ENCODE measurements around the gene SPDL1. TPM values are rescaled to one million over a fixed set of nuclear protein-coding genes. Genes with fewer than 3 reads are reported as not detected.

SPDL1 gene
- total RNA-seq, 3 donors from 2014 or later, result 8.3 to 9.8 (median 8.8) TPM

DNA sequence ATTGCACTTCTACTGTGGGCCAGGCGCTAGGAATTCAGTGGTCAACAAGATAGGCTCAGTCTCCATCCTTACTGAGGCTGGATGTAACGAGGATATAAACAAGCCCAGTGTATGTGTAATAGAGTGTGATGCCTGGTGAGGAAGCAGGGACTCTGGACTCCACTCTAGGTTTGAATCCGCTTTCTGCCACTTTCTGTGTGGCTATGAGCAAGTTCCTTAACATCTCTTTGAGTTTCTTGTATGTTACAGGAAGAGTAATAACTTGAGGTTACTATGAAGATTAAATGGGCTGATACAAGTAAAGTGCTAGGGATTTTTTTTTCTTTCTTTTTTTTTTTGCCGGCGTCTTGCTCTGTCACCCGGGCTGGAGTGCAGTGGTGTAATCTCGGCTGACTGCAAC is 65.9 kb downstream of the SPDL1 start:
- H3K27ac ChIP-seq, result no peak overlapping the region
- DNase-seq (ENCODE audit: low spot score in 2 of 2), result no peak
- peaks cover 0 to 12% of the 10 kb centered on the region in 2 donors for H3K4me1 ChIP-seq
- no peaks in the 10 kb centered on the region for H3K36me3 ChIP-seq
- TF ChIP-seq, protein P1, sequence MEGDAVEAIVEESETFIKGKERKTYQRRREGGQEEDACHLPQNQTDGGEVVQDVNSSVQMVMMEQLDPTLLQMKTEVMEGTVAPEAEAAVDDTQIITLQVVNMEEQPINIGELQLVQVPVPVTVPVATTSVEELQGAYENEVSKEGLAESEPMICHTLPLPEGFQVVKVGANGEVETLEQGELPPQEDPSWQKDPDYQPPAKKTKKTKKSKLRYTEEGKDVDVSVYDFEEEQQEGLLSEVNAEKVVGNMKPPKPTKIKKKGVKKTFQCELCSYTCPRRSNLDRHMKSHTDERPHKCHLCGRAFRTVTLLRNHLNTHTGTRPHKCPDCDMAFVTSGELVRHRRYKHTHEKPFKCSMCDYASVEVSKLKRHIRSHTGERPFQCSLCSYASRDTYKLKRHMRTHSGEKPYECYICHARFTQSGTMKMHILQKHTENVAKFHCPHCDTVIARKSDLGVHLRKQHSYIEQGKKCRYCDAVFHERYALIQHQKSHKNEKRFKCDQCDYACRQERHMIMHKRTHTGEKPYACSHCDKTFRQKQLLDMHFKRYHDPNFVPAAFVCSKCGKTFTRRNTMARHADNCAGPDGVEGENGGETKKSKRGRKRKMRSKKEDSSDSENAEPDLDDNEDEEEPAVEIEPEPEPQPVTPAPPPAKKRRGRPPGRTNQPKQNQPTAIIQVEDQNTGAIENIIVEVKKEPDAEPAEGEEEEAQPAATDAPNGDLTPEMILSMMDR (IDR thresholded peaks at IDR 0.05), result no peak
- TF ChIP-seq POLR2AphosphoS5 (IDR thresholded peaks at IDR 0.05), result no peak
- no peak for TF ChIP-seq POLR2A (IDR thresholded peaks at IDR 0.05)
- H3K9me3 ChIP-seq, result no peaks in the 10 kb centered on the region
- H3K27me3 ChIP-seq, result no peaks in the 10 kb centered on the region
- no peak overlapping the region for H3K4me3 ChIP-seq
- intact Hi-C loops (cut with DNase I; ENCODE audit: low total_unique reads), result no loop called here

DNA sequence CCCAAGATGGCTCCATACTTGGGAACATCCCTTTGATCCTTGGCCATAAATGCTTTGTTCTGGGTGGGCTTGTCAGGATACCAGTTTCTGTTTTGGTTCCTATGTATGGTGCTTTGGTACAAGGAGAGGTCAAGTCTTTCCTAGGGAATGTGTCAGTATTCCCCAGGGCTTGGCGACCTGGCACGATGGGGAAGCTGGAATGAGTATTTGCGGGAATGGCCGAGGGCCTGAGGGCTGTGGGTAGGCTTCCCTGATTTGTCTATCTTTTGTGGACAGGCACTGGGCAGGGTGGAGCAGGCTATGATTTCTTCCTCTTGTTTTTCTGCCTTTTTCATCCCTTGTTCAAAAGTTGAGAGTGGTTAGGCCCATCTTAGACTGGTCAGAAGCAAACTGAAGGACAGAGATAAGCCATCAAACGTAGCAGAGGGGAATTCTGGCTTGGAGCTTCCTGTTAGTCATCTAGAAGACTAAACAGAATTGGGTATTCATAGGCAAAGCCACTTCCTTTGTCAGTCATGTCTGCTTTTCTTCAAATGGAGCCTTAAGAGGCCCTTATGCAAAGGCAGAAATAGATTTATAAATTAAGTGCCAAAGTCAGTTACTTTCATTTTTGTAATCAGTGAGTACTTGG is 67.2 kb downstream of the SPDL1 start:
- H3K27me3 ChIP-seq, result no peaks in the 10 kb centered on the region
- no peaks in the 10 kb centered on the region for H3K9me3 ChIP-seq
- TF ChIP-seq POLR2AphosphoS5 (IDR thresholded peaks at IDR 0.05) (no peak), POLR2A (IDR thresholded peaks at IDR 0.05) (no peak)
- TF ChIP-seq, protein P1 (IDR thresholded peaks at IDR 0.05), result no peak
- H3K4me1 ChIP-seq, result peaks cover 0 to 12% of the 10 kb centered on the region in 2 donors
- no peak for DNase-seq (ENCODE audit: low spot score in 2 of 2)
- intact Hi-C loops (cut with DNase I; ENCODE audit: low total_unique reads), result no loop called here
- H3K27ac ChIP-seq, result no peak overlapping the region
- H3K36me3 ChIP-seq, result no peaks in the 10 kb centered on the region
- no peak overlapping the region for H3K4me3 ChIP-seq

- DNase-seq (ENCODE audit: low spot score in 2 of 2), result no peak
- Histone ChIP-seq H3K9me3 (no peaks in the 10 kb centered on the region), H3K4me1 (peaks cover 0 to 12% of the 10 kb centered on the region in 2 donors), H3K27ac (no peak overlapping the region), H3K4me3 (no peak overlapping the region), H3K27me3 (no peaks in the 10 kb centered on the region), H3K36me3 (no peaks in the 10 kb centered on the region)
- TF ChIP-seq POLR2AphosphoS5 (IDR thresholded peaks at IDR 0.05), result no peak
- TF ChIP-seq, protein P1 (IDR thresholded peaks at IDR 0.05), result no peak
- no peak for TF ChIP-seq POLR2A (IDR thresholded peaks at IDR 0.05)
- intact Hi-C loops (cut with DNase I; ENCODE audit: low total_unique reads), result no loop called here
These were observed 68.0 kb downstream of the SPDL1 start for GRCh38 chr5:169651526-169651925.

DNA sequence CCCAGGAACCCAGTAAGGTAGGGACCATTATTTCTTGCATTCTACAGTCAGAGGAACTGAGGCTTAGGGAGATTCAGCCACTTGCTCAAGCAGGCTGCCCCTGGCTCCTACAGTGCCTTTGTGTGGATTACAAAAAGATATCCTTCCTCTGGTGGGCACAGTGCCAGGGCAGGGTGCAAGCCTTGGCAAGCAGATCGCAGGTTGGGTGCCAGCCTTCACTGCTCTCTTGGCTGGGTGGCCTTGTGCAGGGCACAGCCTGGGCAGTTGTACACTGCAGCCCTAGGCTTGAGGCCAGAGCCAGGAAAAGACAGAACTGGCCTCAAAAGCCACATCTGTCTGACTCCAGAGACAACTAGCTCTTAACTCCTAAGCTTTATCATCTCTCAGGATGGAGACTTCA is 68.5 kb downstream of the SPDL1 start:
- no peaks in the 10 kb centered on the region for H3K36me3 ChIP-seq
- no peak overlapping the region for H3K27ac ChIP-seq
- no peak overlapping the region for H3K4me3 ChIP-seq
- no peaks in the 10 kb centered on the region for H3K9me3 ChIP-seq
- no peak for TF ChIP-seq POLR2A (IDR thresholded peaks at IDR 0.05)
- no peak for TF ChIP-seq POLR2AphosphoS5 (IDR thresholded peaks at IDR 0.05)
- TF ChIP-seq, protein P1 (IDR thresholded peaks at IDR 0.05), result no peak
- intact Hi-C loops (cut with DNase I; ENCODE audit: low total_unique reads), result no loop called here
- DNase-seq (ENCODE audit: low spot score in 2 of 2), result no peak
- H3K4me1 ChIP-seq, result peaks cover 0 to 12% of the 10 kb centered on the region in 2 donors
- H3K27me3 ChIP-seq, result no peaks in the 10 kb centered on the region

GRCh38 chr5:169653091-169653490 is 69.5 kb downstream of the SPDL1 start:
- Histone ChIP-seq H3K4me3 (no peak overlapping the region), H3K4me1 (peaks cover 0 to 12% of the 10 kb centered on the region in 2 donors), H3K27me3 (no peaks in the 10 kb centered on the region), H3K36me3 (no peaks in the 10 kb centered on the region), H3K27ac (no peak overlapping the region), H3K9me3 (no peaks in the 10 kb centered on the region)
- TF ChIP-seq POLR2AphosphoS5 (IDR thresholded peaks at IDR 0.05) (no peak), POLR2A (IDR thresholded peaks at IDR 0.05) (no peak)
- TF ChIP-seq, protein P1 (IDR thresholded peaks at IDR 0.05), result no peak
- no peak for DNase-seq (ENCODE audit: low spot score in 2 of 2)
- intact Hi-C loops (cut with DNase I; ENCODE audit: low total_unique reads), result no loop called here

Other genes starting within 250 kb of the SPDL1 start
- 10 to 100 TPM; 13.4 to 43.8 (median 19.8) TPM for gene DOCK2, start 53.5 kb downstream of the SPDL1 start, total RNA-seq

Data from breast epithelium (tissue), 4 donors.